Sigmoid colon (tissue), 4 donors: Measurements from ENCODE around the gene CSNK1G2.

Experiments used
- POLR2AphosphoS5 ChIP-seq, 4 donors: sonication (generic); formaldehyde crosslinking; IDR thresholded peaks; one replicate each; pipeline ENCODE4 v1.6.1; 2017; ENCODE audit warnings: antibody characterized with exemption in 4 of 4
- TF ChIP-seq, protein P1 (sequence below), 4 experiments: fragments of 450-650 bp in 3 of 4; fragments of 200-600 bp in 1 of 4; IDR thresholded peaks; one replicate each; pipeline ENCODE4 v1.5.1; 2016 to 2019; ENCODE audit warnings: antibody characterized with exemption in 4 of 4, mild to moderate bottlenecking in 3 of 4, moderate library complexity in 2 of 4

- TF ChIP-seq, protein P1, sequence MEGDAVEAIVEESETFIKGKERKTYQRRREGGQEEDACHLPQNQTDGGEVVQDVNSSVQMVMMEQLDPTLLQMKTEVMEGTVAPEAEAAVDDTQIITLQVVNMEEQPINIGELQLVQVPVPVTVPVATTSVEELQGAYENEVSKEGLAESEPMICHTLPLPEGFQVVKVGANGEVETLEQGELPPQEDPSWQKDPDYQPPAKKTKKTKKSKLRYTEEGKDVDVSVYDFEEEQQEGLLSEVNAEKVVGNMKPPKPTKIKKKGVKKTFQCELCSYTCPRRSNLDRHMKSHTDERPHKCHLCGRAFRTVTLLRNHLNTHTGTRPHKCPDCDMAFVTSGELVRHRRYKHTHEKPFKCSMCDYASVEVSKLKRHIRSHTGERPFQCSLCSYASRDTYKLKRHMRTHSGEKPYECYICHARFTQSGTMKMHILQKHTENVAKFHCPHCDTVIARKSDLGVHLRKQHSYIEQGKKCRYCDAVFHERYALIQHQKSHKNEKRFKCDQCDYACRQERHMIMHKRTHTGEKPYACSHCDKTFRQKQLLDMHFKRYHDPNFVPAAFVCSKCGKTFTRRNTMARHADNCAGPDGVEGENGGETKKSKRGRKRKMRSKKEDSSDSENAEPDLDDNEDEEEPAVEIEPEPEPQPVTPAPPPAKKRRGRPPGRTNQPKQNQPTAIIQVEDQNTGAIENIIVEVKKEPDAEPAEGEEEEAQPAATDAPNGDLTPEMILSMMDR (IDR thresholded peaks at IDR 0.05) = no peak
- TF ChIP-seq POLR2AphosphoS5 (IDR thresholded peaks at IDR 0.05) = no peak
These were observed 5.3 kb upstream of the CSNK1G2 start for GRCh38 chr19:1935484-1936208.
